LoVo (cell line): Measurements from ENCODE around the gene TGM6.
"Not testable (repeated sequence)": the region's sequence is repeated elsewhere in the genome, so short reads cannot be mapped to it uniquely, and the experiment has no call there.

Source experiments
- DNase-seq: peaks from one replicate; pipeline ENCODE4 v3.0.0-alpha.2; 2016; ENCODE audit warnings: low spot score

The TGM6 gene

GRCh38 chr20:2398449-2398848 lies 17.7 kb downstream of the TGM6 start:
- DNase-seq, result no peak

- DNase-seq, result no peak
These were observed 18.7 kb downstream of the TGM6 start for GRCh38 chr20:2399390-2399789.

GRCh38 chr20:2400290-2400689 lies 19.6 kb downstream of the TGM6 start:
- DNase-seq, result no peak

GRCh38 chr20:2401527-2401926 lies 20.8 kb downstream of the TGM6 start:
- no peak for DNase-seq

- peak; percentile 6 for DNase-seq
These were observed 21.7 kb downstream of the TGM6 start for GRCh38 chr20:2402271-2402980.

- DNase-seq, result no peak
These were observed 22.8 kb downstream of the TGM6 start for GRCh38 chr20:2403291-2404052.

- no peak for DNase-seq
These were observed 25.0 kb downstream of the TGM6 start for GRCh38 chr20:2405693-2406065.

- DNase-seq, result not testable (repeated sequence)
These were observed 26.7 kb downstream of the TGM6 start for GRCh38 chr20:2407355-2407754.

GRCh38 chr20:2408111-2408510 lies 27.4 kb downstream of the TGM6 start:
- DNase-seq, result no peak

GRCh38 chr20:2416541-2417212 lies 36.0 kb downstream of the TGM6 start:
- no peak for DNase-seq

- DNase-seq, result no peak
These were observed 36.5 kb downstream of the TGM6 start for GRCh38 chr20:2417213-2417541.

- DNase-seq, result no peak
These were observed 37.7 kb downstream of the TGM6 start for GRCh38 chr20:2418388-2418787.

GRCh38 chr20:2420510-2420909 lies 39.8 kb downstream of the TGM6 start:
- DNase-seq, result no peak

GRCh38 chr20:2421247-2421646 lies 40.5 kb downstream of the TGM6 start:
- DNase-seq, result peak; percentile 8

GRCh38 chr20:2429051-2429450 lies 48.4 kb downstream of the TGM6 start:
- no peak for DNase-seq

GRCh38 chr20:2430538-2430937 lies 49.8 kb downstream of the TGM6 start:
- DNase-seq, result no peak

- no peak for DNase-seq
These were observed 50.5 kb downstream of the TGM6 start for GRCh38 chr20:2431185-2431584.

- no peak for DNase-seq
These were observed 66.1 kb downstream of the TGM6 start for GRCh38 chr20:2446845-2447244.

GRCh38 chr20:2449386-2449785 lies 68.7 kb downstream of the TGM6 start:
- no peak for DNase-seq

GRCh38 chr20:2451422-2451821 lies 70.7 kb downstream of the TGM6 start:
- DNase-seq, result no peak

GRCh38 chr20:2451939-2452732 lies 71.4 kb downstream of the TGM6 start:
- peak; percentile 37 for DNase-seq

- DNase-seq, result no peak
These were observed 73.1 kb downstream of the TGM6 start for GRCh38 chr20:2453792-2454191.
